COLO668 (cell line): ENCODE results near the gene TMEM88.
"Not testable (repeated sequence)": the region's sequence is repeated elsewhere in the genome, so short reads cannot be mapped to it uniquely, and the experiment has no call there.

Experiments used
- DNase-seq: peaks from one replicate; lab custom pipeline; 2025; ENCODE audit not compliant: unreplicated experiment; lab: John Stamatoyannopoulos, UW

TMEM88 gene

DNA sequence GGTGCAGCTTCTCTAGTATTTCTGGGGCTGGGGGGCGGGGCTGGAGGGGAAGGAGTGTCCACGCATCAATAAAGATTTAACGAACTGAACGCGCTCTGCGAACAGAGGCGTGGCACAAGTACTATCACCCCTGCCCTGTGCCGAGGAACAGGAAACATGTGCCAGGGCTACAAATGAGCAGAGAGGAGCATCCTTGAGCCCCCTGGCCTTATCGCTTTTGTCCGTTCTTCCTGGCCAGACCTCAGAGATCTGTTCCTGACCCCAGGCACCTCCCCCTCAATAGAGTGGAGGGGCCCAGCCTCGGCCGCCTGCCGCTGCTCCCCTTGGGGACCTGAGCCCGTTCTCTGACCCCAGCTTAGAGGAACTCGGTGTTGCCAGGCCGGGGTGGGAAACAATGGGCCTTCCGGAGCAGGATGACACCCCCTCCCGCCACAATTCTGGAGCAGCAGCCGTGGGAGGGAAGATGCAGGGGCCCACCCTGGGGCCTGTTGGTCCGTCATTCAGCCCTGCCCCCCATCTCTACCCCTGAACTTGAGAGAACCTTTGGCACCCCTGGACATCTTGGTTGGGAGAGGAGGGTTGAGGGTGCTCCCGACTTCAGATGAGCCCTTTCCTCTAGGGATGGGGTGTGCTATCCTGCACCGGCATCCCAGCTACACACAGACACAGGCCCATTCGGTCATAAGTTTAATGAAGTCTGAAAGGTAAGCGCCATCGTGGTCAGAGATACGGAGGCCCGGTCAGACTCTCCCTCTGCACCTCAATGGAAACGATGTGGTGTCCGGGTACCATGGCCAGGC lies 1.3 kb downstream of the TMEM88 start:
- DNase-seq: peak; percentile 20

DNA sequence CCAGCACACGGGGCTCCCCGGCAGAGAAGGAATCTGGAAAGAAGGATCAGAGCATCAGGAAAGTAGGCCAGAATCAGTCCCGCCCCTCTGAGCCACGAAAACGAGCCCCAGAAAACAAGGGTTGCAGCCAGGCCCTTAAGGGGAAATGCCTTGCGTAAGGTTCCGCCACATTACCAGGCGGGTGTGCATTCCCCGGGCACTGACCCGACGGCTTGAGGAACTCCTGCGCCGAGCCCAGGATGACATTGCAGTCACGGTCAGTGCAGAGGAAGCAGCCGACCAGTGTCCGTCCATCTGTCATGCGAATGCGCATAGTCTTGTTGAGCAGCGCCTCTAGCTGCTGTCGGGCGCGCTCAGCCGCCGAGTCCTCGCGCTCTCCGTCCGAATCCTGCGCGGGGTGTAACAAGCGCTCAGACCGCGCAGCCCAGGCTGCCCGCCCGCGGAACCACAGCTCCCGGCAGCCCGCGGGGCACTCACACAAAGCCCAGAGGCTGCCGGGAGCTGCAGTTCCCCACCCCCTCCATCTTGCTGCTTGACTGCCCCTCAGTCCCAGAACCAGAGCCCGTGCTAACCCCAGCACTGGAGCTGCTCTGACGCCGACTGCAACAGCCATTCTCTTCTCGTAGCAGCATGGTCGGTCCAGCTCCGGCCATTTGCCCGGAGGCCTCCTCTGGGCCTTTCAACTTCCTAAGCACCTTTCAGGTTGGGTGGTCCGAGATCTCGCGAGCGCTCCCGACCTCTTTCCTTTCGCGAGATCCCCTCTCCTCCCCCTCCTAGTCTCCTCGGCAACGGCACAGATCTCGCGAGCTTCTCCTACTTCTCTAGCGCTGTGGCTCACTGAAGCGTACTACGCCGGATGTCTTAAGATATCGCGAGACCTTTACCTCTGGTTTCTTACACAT lies 2.2 kb downstream of the TMEM88 start, which contains the start of gene NAA38:
Gene NAA38 (minus strand): TSS at position 749 of the 902 bp plus-strand sequence. CDS start 96 bp downstream, at position 653.
- DNase-seq: peak; percentile 91

- peak; percentile 84 for DNase-seq
Observed at GRCh38 chr17:7857713-7858521, 3.1 kb downstream of the TMEM88 start, which contains the start of gene CYB5D1. CYB5D1 (plus strand) TSS chr17:7858003; CDS start chr17:7858135, 132 bp downstream.

GRCh38 chr17:7858522-7858810 lies 3.6 kb downstream of the TMEM88 start:
- peak; percentile 47 for DNase-seq

DNA sequence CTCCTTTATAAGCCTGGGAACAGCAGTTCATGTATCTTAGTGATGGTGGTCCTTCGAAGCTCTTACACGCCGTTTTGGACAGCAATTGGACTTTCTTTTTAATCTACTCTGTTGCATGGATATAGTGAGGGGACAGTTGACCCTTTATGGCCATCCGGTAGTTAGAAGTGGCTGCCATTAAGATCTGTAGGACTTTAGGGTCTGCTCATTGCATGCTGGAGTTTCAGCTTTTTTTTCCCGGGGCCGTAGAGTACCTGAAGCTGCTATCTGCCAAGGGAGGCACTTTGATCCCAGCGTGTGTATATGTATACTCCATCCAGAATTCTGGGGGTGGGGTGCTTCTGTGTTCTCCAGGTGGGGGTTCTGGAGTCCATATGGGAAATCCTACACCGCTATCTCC lies 4.2 kb downstream of the TMEM88 start:
- no peak for DNase-seq

GRCh38 chr17:7862692-7863437 lies 8.0 kb downstream of the TMEM88 start:
- DNase-seq: peak; percentile 11

DNA sequence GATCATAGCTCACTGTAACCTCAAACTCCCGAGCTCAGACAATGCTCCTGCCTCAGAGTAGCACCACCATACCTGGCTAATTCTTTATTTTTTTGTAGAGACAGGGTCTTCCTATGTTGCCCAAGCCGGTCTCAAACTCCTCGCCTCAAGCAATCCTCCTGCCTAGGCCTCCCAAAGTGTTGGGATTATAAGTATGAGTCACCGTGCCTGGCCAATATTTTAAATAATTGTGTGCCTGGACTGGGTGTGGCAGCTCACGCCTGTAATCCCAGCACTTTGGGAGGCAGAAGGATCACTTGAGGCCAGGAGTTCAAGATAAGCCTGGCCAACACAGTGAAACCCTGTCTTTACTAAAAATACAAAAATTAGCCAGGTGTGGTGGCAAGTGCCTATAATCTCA lies 9.5 kb downstream of the TMEM88 start:
- DNase-seq: not testable (repeated sequence)

- no peak for DNase-seq
Observed at GRCh38 chr17:7864995-7865650, 10.3 kb downstream of the TMEM88 start.

DNA sequence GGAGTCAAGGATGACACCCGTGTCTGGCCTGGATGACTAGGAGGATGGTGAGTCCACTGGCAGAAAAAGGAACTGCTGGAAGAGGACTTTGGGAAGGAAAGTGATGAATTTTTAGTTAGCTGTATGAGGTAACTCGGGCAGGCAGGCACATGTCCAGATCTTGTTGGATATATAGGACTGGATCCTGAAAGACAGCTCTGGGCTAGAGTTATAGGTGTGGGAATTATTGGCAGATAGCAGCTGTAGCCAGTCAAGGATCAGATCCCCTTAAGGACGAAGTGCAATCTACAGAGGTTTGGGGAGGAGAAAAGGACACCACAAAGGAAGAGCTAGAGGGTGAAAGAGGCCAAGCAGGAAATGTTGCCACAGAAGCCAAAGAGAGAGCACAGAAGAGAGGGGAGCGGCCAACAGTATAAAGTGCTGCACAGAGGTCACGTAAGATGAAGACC lies 13.0 kb downstream of the TMEM88 start:
- no peak for DNase-seq

GRCh38 chr17:7873051-7873450 lies 18.2 kb downstream of the TMEM88 start:
- DNase-seq: no peak

DNA sequence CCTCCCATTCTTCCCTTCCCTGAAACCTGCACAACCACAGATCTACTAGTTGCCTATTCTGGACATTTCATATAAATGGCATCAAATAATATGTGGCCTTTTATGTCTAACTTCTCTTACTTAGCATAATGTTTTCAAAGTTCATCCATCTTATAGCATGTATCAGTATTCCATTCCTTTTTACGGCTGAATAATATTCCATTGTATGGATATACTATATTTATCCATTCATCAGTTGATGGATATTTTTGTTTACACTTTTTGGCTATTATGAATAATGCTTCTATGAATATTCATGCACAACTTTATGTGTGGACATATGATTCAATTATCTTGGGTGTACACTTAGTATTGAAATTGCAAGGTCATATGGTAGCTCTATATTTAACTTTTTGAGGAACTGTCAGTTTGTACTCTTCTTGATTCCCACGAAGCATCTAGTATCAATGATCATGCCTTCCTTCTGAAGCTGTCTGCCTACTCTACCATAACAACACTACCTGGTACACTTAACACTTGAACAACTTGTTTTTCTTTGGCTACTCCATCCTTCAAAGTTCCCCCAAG lies 21.0 kb downstream of the TMEM88 start:
- DNase-seq: no peak

DNA sequence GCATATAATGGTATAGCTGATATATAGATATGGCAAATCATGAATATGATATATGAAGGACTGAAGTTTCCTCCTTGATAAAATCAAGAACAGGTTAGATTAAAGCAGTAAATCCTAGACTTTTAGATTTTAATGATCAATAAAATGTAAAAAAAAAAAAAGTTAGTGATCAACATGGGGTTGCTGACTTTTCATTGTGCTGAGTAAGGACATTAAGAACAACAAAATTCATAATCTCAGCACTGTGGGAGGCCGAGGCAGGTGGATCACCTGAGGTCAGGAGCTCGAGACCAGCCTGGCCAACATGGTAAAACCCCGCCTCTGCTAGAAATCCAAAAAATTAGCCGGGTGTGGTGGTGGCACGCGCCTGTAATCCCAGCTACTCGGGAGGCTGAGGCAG lies 23.4 kb downstream of the TMEM88 start:
- DNase-seq: no peak

DNA sequence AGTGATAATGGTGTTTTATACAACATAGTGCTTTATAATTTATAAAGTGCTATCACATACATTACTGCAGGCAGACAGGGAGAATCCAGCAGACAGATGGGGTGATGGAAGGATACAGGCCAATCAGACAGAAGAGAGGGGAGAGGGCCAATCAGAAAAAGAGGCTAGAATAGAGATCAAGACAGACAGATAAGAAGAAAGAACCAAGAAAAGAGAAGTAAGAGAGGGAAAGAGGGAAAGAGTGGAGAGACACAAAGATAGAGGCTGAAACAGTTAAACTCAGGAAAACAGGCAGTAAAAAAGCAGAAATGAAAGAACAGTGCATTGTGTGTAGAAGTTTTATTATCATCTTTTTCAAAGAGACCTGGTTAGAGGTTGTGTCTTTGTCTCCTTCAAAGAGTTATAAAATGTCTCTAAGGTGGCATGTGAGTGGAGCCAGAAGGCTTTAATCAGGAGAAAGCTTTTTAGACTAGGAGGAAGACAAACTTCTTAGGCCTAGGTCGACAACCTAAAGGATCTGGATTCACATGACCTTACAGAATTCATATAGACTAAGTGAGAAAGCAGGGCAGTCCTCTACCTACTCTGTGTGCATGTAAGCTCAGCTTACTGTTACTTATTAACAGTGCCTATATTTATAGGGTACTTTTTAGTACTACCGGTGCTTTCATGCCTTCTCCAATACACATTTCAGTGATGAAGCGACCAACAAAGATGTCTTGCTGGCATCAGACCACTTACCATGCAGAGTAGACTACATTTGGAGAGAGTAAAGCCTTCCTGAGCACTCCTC lies 25.4 kb downstream of the TMEM88 start:
- DNase-seq: no peak

DNA sequence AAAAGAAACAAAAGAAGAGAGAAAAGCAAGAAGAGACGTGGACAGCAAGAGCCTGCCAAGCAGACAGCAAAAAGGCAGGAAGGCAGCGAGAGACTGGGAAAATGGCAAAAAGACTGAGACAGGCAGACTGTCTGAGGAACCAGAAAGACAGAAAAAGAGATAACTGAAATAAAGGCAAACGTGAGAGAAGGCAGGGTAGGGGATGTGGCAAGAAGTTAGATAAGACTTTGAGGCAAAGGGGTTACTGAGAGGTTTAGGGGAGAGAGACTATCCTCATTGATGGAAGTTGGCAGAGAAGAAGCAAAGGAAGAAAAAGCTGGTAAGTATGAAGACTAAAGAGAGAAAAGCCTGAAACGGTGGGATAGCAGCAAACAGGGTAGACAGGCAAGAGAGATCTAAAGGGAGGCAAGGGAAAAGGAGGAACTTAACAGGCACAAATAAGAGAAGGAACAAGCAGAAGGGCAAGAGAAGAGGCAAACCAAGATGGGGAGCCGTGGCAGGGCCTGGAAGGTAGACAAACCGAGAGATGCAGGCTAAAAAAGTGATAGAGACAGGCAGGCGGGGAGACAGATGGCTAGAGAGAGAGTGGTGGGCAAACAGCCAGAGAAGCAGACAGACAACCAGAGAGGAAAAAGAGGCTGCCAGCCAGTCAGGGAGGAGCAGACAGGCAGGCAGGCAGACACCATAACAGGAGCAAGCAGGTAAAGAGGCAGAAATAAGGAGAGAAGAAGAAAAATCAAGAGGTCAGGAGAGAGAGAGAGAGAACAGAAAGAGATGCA lies 26.6 kb downstream of the TMEM88 start:
- peak; percentile 13 for DNase-seq

- DNase-seq: peak; percentile 56
Observed at GRCh38 chr17:7882068-7882467, 27.2 kb downstream of the TMEM88 start.

DNA sequence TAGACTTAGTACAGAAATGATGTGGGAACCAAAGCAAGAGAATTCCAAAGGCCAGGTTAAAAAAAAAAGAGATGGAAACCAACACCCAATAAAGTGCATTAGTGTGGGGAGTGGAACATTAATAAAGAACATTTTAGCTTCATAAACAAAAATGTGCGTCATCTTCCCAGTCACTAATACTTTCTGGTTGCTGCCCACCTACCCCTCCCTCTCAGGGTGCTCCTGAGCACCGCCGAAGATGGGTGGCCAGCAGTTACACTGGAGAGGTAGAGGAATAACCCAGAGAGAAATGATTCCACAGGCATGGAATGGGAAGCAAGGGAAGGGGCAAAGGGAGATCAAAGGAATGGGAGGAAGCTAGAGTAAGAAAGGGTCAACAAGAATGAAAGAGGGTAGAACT lies 27.8 kb downstream of the TMEM88 start:
- DNase-seq: no peak

DNA sequence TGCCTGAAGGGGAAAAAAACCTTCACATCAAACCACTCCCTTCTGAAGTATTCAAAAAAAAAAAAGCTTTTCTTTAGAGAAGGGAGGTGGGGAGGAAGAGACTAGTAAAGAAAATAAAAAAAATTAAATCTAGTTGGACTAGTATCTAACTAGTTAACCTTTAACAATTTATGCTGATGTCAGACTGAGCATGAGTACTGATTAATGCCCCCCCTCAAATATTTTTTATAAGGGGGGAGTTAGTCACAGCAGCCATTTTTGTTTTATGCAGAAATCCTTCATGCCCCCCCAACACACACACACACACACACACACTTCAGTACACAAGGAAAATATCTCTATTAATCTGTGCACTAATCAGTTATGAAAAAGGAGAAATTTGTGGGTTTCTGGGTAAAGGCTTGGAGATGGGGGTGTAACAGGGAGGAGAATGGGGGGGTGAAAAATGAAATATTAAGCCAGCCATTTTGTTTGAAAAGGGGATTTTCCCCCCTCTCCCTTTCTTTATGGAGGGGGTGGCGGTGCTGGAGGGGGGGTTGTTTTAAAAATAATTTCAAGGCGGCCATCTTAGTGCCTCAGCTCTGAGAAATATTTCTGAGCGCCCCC lies 29.0 kb downstream of the TMEM88 start:
- DNase-seq: peak; percentile 1
